NCI-H2029 (cell line): ENCODE measurements around the gene ZXDB.
"Not testable (repeated sequence)": the region's sequence is repeated elsewhere in the genome, so short reads cannot be mapped to it uniquely, and the experiment has no call there.

ENCODE experiments used
- DNase-seq: peaks from one replicate; lab custom pipeline; 2025; lab: John Stamatoyannopoulos, UW

ZXDB gene

GRCh38 chrX:57591284-57592159, at the start of gene ZXDB:
TSS of gene ZXDB (plus strand) at chrX:57592011. CDS start at chrX:57592049, 38 bp downstream.
- DNase-seq = not testable (repeated sequence)

DNA sequence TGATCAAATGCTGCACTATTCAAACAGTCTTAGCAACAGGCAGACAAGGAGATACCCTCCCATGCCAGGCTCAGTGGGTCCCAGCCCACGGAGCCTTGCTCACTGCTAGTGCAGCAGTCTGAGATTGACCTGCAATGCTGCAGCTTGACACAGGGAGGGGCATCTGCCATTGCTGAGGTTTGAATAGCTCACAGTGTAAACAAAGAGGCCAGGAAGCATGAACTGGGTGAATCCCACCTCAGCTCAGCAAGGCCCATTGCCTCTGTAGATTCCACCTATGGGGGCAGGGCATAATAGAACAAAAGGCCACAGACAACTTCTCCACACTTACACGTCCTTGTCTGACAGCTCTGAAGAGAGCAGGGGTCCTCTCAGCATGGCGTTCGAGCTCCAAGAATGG, 26.6 kb upstream of the ZXDB start:
- no peak for DNase-seq

DNA sequence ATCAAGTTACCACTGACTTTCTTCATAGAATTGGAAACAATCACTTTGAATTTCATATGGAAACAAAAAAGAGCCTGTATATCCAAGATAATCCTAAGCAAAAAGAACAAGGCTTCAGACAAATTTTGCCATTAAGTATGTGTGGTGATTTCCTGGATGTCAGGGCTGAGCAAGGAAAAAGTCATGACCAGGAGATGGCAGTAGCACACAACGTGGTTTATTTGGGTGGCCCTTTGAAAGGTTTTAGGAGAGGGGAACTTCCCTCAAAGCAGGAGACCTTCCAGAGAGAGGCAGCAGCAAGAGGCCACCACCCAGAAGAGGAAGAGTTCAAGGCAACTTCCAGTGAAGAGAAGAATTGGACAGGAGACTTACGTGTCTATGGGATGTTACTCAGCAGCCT, 18.1 kb upstream of the ZXDB start:
- DNase-seq = no peak

DNA sequence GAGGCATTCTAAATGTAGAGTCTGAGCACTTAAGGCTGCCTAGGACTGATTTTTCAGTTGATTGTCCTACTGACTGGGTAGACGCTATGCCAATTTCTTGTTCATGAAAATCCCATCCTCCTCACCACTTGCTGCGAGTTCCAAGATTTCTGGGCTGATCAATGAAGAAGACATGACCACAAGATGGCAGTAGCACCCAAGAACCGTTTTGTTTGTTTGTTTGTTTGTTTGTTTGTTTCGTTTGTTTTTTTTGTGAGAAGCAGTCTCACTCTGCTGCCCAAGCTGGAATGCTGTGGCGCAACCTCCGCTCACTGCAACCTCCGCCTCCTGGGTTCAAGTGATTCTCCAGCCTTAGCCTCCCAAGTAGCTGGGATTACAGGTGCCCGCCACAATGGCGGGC, 8.9 kb upstream of the ZXDB start:
- not testable (repeated sequence) for DNase-seq

GRCh38 chrX:57583477-57583876, 8.3 kb upstream of the ZXDB start:
- no peak for DNase-seq

- DNase-seq = no peak
These were observed 5.5 kb upstream of the ZXDB start for GRCh38 chrX:57586360-57586759.

- DNase-seq = no peak
These were observed 4.7 kb upstream of the ZXDB start for GRCh38 chrX:57587062-57587461.

DNA sequence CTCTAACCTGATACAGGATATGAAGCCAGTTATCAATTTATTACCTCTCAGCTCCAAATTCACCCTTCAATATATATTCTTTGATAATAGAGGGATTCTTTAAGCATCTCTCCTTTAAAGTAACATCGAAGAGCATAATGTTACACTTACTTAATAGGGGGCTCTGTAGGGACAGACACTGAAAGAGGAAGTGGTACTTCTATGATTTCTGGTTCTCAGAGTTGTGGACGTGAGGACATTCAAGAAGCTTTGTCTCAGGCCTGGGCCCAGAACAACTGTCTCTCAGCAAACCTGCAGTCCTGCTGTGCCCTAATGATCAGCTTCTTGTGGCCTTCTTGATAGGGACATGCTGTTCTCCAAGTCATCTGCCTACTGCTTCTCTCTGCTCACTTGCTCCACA, 4.2 kb upstream of the ZXDB start:
- DNase-seq = no peak

DNA sequence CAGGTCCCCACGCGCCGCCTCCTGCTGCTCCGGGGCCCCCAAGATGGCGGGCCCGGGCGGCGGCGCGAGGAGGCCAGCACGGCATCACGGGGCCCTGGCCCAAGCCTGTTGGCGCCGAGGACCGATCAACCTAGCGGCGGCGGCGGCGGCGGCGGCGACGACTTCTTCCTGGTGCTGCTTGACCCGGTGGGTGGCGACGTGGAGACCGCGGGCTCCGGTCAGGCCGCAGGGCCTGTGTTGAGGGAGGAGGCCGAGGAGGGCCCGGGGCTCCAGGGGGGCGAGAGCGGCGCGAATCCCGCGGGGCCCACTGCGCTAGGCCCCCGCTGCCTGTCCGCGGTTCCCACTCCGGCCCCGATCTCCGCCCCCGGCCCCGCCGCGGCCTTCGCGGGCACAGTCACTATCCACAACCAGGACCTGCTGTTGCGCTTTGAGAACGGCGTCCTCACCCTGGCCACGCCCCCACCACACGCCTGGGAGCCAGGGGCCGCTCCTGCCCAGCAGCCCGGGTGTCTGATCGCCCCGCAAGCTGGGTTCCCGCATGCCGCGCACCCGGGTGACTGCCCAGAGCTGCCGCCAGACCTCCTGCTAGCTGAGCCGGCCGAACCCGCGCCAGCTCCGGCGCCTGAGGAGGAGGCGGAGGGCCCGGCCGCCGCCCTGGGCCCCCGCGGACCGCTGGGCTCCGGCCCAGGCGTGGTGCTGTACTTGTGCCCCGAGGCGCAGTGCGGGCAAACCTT, 516 bp downstream of the ZXDB start:
- not testable (repeated sequence) for DNase-seq

- not testable (repeated sequence) for DNase-seq
These were observed 1.0 kb downstream of the ZXDB start for GRCh38 chrX:57592894-57593215.

DNA sequence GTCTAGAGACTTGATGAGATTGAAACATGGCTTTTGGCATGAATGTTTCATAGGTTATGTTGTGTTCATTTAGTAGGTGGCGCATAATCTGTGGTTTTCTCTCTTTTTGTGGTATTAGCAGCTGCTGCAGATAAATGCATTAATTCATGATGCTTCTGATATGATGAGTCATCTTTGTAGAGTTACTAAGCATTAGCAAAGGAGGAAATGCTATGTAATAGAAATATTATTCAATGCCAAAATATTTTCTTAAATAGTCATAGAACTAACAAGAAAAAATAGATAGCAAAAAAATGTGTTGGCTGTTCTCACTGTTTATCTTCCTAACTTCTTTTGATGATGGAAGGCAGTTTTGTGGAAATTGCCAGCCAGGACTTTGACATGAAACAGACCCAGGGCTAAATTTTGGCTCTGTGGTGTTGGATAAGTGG, 3.6 kb downstream of the ZXDB start:
- DNase-seq = no peak

- no peak for DNase-seq
These were observed 4.3 kb downstream of the ZXDB start for GRCh38 chrX:57596109-57596508.

DNA sequence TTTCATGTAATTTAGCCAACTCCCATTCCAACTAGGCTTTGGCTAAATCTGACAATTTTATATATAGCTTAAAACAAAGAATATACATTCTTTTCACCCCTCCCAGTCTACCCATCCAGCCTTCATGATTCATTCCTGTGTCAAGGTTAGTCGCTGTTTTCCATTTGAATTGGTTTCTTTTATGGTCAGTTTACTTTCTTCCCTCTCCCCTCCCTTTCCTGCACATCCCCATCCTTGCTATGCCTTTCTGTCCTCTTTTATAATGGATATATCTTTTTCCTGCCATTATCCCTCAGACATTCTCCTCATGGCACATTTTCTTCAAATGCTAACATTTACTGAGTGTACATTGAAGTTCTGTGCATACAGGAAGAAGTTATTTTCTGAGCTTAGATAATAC, 4.7 kb downstream of the ZXDB start:
- no peak for DNase-seq

GRCh38 chrX:57607295-57608187, 15.7 kb downstream of the ZXDB start:
- DNase-seq = no peak

GRCh38 chrX:57613351-57613750, 21.5 kb downstream of the ZXDB start:
- DNase-seq = not testable (repeated sequence)

DNA sequence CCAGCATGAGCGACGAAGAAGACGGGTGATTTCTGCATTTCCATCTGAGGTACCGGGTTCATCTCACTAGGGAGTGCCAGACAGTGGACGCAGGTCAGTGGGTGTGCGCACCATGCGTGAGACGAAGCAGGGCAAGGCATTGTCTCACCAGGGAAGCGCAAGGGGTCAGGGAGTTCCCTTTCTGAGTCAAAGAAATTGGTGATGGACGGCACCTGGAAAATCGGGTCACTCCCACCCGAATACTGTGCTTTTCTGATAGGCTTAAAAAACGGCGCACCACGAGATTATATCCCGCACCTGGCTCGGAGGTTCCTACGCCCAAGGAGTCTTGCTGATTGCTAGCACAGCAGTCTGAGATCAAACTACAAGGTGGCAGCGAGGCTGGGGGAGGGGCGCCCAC, 37.6 kb downstream of the ZXDB start:
- not testable (repeated sequence) for DNase-seq

GRCh38 chrX:57640674-57641016, 48.8 kb downstream of the ZXDB start:
- no peak for DNase-seq

DNA sequence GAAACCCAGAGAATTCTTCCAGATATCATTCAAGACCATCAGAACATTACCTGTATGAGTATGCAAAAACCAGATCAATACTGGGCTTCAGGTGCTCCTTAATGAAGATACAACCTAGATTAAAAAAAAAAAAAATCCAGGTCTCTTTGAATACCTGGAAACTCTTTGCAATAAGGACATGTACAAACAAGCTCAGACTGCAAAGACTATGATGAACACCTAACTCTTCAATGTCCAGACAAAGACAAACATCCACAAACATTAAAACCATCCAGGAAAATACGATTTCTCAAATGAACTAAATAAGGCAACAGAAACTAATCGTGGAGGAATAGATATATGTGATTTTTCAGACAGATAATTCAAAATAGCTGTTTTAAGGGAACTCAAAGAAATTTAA, 49.5 kb downstream of the ZXDB start:
- DNase-seq = no peak

GRCh38 chrX:57643698-57644097, 51.9 kb downstream of the ZXDB start:
- no peak for DNase-seq

GRCh38 chrX:57647020-57647419, 55.2 kb downstream of the ZXDB start:
- no peak for DNase-seq
